ENCODE measurements around the gene CTNNBL1. TPM values are rescaled to one million over a fixed set of nuclear protein-coding genes. Genes with fewer than 3 reads are reported as not detected.

Gene CTNNBL1
- total RNA-seq, 1 donor from 2014 or later: 58.0 TPM

- peak; percentile 71 for DNase-seq
- Mint-ChIP-seq H3K27ac (ENCODE audit: unreplicated experiment) (no peak overlapping the region), H3K36me3 (ENCODE audit: unreplicated experiment) (no peaks in the 10 kb centered on the region), H3K4me1 (ENCODE audit: low read depth, unreplicated experiment) (peaks cover 15% of the 10 kb centered on the region), H3K9me3 (ENCODE audit: unreplicated experiment) (peaks cover 1% of the 10 kb centered on the region), H3K27me3 (ENCODE audit: unreplicated experiment) (peaks cover 4% of the 10 kb centered on the region), H3K4me3 (ENCODE audit: unreplicated experiment) (no peak overlapping the region)
- TF ChIP-seq CTCF (IDR thresholded peaks at IDR 0.05; ENCODE audit: partially characterized antibody, unreplicated experiment): peak; percentile 11
Measured at GRCh38 chr20:37896932-37897548, 203.2 kb downstream of the CTNNBL1 start.

GRCh38 chr20:37898233-37899104, 204.6 kb downstream of the CTNNBL1 start:
- DNase-seq: no peak

GRCh38 chr20:37899105-37900045, 205.5 kb downstream of the CTNNBL1 start:
- Mint-ChIP-seq H3K4me3 (ENCODE audit: unreplicated experiment) (peak overlapping the region; percentile 6), H3K4me1 (ENCODE audit: low read depth, unreplicated experiment) (peaks cover 16% of the 10 kb centered on the region), H3K27me3 (ENCODE audit: unreplicated experiment) (peaks cover 12% of the 10 kb centered on the region), H3K36me3 (ENCODE audit: unreplicated experiment) (no peaks in the 10 kb centered on the region), H3K9me3 (ENCODE audit: unreplicated experiment) (peaks cover 8% of the 10 kb centered on the region), H3K27ac (ENCODE audit: unreplicated experiment) (no peak overlapping the region)
- TF ChIP-seq CTCF (IDR thresholded peaks at IDR 0.05; ENCODE audit: partially characterized antibody, unreplicated experiment): no peak
- DNase-seq: no peak

More at GRCh38 chr20:37898233-37899104, 204.6 kb downstream of the CTNNBL1 start:
- Mint-ChIP-seq H3K27me3 (ENCODE audit: unreplicated experiment) (peaks cover 9% of the 10 kb centered on the region), H3K36me3 (ENCODE audit: unreplicated experiment) (no peaks in the 10 kb centered on the region), H3K4me1 (ENCODE audit: low read depth, unreplicated experiment) (peaks cover 16% of the 10 kb centered on the region), H3K9me3 (ENCODE audit: unreplicated experiment) (peaks cover 4% of the 10 kb centered on the region), H3K27ac (ENCODE audit: unreplicated experiment) (no peak overlapping the region), H3K4me3 (ENCODE audit: unreplicated experiment) (no peak overlapping the region)
- TF ChIP-seq CTCF (IDR thresholded peaks at IDR 0.05; ENCODE audit: partially characterized antibody, unreplicated experiment): no peak

- no peak for DNase-seq
- no peak for TF ChIP-seq CTCF (IDR thresholded peaks at IDR 0.05; ENCODE audit: partially characterized antibody, unreplicated experiment)
- peaks cover 22% of the 10 kb centered on the region for H3K4me1 Mint-ChIP-seq (ENCODE audit: low read depth, unreplicated experiment)
- H3K27me3 Mint-ChIP-seq (ENCODE audit: unreplicated experiment): peaks cover 13% of the 10 kb centered on the region
- H3K27ac Mint-ChIP-seq (ENCODE audit: unreplicated experiment): no peak overlapping the region
- H3K9me3 Mint-ChIP-seq (ENCODE audit: unreplicated experiment): peaks cover 9% of the 10 kb centered on the region
- H3K36me3 Mint-ChIP-seq (ENCODE audit: unreplicated experiment): no peaks in the 10 kb centered on the region
- H3K4me3 Mint-ChIP-seq (ENCODE audit: unreplicated experiment): no peak overlapping the region
Measured at GRCh38 chr20:37901240-37901639, 207.4 kb downstream of the CTNNBL1 start.

All from glutamatergic neuron (in vitro differentiated cells).